GM23338 (cell line): ENCODE results near the gene EPHA10.

Experiments
- CREB1 ChIP-seq: fragments of 250-450 bp; sonication (Bioruptor Pico); IDR thresholded peaks from 2 replicates; pipeline ENCODE4 v1.5.0; 2020; ENCODE audit warnings: low read depth, mild to moderate bottlenecking, moderate library complexity
- CTCF ChIP-seq, 2 experiments: fragments of 200-600 bp in 1 of 2; sonication (generic) in 1 of 2; conservative IDR thresholded peaks; 2 replicates each; pipeline versions ENCODE4 v1.5.1 to v1.6.1; 2016 to 2017; ENCODE audit warnings: antibody characterized with exemption in 2 of 2, low read depth in 2 of 2, mild to moderate bottlenecking in 2 of 2, moderate library complexity in 1 of 2
- ETS1 ChIP-seq: IDR thresholded peaks from 2 replicates; pipeline ENCODE4 v1.6.1; 2016; ENCODE audit warnings: antibody characterized with exemption
- EZH2 ChIP-seq: fragments of 200-600 bp; sonication (generic); IDR thresholded peaks from one replicate; pipeline ENCODE4 v1.8.0; 2017; ENCODE audit warnings: antibody characterized with exemption, mild to moderate bottlenecking, low read depth; ENCODE audit not compliant: unreplicated experiment
- EZH2phosphoT487 ChIP-seq: fragments of 200-600 bp; sonication (generic); IDR thresholded peaks from one replicate; pipeline ENCODE4 v1.8.1; 2018; ENCODE audit warnings: antibody characterized with exemption; ENCODE audit not compliant: unreplicated experiment
- JUNB ChIP-seq: IDR thresholded peaks from one replicate; pipeline ENCODE4 v1.6.1; 2016; ENCODE audit warnings: antibody characterized with exemption; ENCODE audit not compliant: unreplicated experiment
- NANOG ChIP-seq: IDR thresholded peaks from 2 replicates; pipeline ENCODE4 v1.6.1; 2016; ENCODE audit warnings: antibody characterized with exemption, borderline replicate concordance
- POLR2AphosphoS5 ChIP-seq: IDR thresholded peaks from 2 replicates; pipeline ENCODE4 v1.6.1; 2016; ENCODE audit warnings: antibody characterized with exemption, low read depth
- REST ChIP-seq: IDR thresholded peaks from one replicate; pipeline ENCODE4 v1.6.1; 2018; ENCODE audit warnings: antibody characterized with exemption; ENCODE audit not compliant: unreplicated experiment
- STAT1 ChIP-seq: IDR thresholded peaks from one replicate; pipeline ENCODE4 v1.6.1; 2016; ENCODE audit warnings: antibody characterized with exemption; ENCODE audit not compliant: unreplicated experiment
- ZNF114 ChIP-seq: fragments of 250-450 bp; sonication (Bioruptor Pico); IDR thresholded peaks from 2 replicates; pipeline ENCODE4 v1.5.0; 2020; ENCODE audit warnings: mild to moderate bottlenecking, moderate library complexity
- ZNF331 ChIP-seq: fragments of 250-450 bp; sonication (Bioruptor Pico); IDR thresholded peaks from 2 replicates; pipeline ENCODE4 v1.5.0; 2020; ENCODE audit warnings: low read depth, mild to moderate bottlenecking, moderate library complexity
- ZNF462 ChIP-seq: fragments of 250-450 bp; sonication (Bioruptor Pico); IDR thresholded peaks from 2 replicates; pipeline ENCODE4 v1.5.0; 2020; ENCODE audit warnings: mild to moderate bottlenecking, moderate library complexity

GRCh38 chr1:37767488-37767887 is 2.6 kb upstream of the EPHA10 start:
- TF ChIP-seq CREB1 (CRISPR knock-in tag), result no peak
- TF ChIP-seq CTCF (conservative IDR thresholded peaks at IDR 0.05; ENCODE audit: low read depth in 2 of 2), result no peak
- TF ChIP-seq EZH2, result no peak
- TF ChIP-seq EZH2phosphoT487, result no peak
- TF ChIP-seq JUNB, result no peak
- TF ChIP-seq ETS1, result no peak
- peak; percentile 42 for TF ChIP-seq REST
- TF ChIP-seq ZNF114 (CRISPR knock-in tag), result no peak
- TF ChIP-seq POLR2AphosphoS5, result no peak
- no peak for TF ChIP-seq STAT1
- no peak for TF ChIP-seq ZNF331
- TF ChIP-seq NANOG, result no peak
- TF ChIP-seq ZNF462 (CRISPR knock-in tag), result no peak
